ENCODE results near the gene BUD13. TPM values are rescaled to one million over a fixed set of nuclear protein-coding genes. Genes with fewer than 3 reads are reported as not detected.

BUD13 gene
- total and polyA plus RNA-seq, 2 experiments from 2014 or later: 17.0 to 24.8 TPM

DNA sequence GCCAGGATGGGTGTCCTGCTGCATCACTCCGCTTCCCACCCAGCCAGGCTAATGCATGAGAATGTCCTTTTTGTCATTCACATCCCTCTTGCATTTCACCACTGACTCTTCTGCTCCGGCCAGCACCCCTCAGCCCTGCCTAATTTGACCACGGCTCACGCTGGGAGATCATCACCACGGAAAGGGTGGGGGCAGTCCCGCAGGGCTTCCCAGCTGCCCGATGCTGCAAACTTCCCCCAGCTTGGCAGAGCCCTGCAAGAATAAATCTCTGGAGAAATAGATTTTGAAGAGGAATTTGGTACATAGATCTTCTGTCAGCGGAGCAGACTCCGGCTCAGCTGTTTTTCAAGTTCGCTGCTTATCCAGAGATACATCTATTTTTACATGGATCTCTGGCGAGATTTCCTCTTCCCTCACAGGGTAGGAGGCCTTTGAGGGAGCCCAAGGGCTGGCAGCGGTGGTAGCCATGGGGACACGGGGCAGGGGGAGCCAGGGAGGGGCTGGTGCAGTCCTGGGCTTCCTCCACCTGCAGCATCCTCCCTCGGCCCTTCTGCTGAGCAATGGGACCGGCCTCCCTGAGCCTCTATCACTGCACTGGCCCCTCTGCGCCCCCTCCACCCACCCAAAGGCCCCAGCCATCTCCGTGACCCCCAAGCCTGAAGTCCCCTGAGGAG lies 62.6 kb downstream of the BUD13 start:
- H3F3A ChIP-seq (replicated peaks; ENCODE audit: low read depth): 0 out of 2 replicates have a peak, but pooled peaks cover 3% of the 10 kb centered on the region
- 0 out of 2 replicates have a peak, but pooled peaks cover 3% of the 10 kb centered on the region for H3K9me2 ChIP-seq (ENCODE audit: insufficient read depth)
- Mint-ChIP-seq H3K36me3 (ENCODE audit: low read depth) (no peaks in the 10 kb centered on the region; the same call in 2 of the 3 replicates), H3K27me3 (ENCODE audit: insufficient read depth, low read depth, poor library complexity) (peaks cover 13% of the 10 kb centered on the region), H3K27ac (no peak overlapping the region), H3K9me3 (no peaks in the 10 kb centered on the region), H3K4me1 (peaks cover 35% of the 10 kb centered on the region), H3K4me3 (peak overlapping the region; percentile 37)
- H2AFZ ChIP-seq: no peak overlapping the region
- H3K79me2 ChIP-seq (replicated peaks; ENCODE audit: insufficient read depth): no peaks in the 10 kb centered on the region
- H3K27ac ChIP-seq (ENCODE audit: low read depth): no peak overlapping the region
- no peaks in the 10 kb centered on the region for H4K20me1 ChIP-seq (replicated peaks; ENCODE audit: insufficient read depth)
- DNase-seq (ENCODE audit: low spot score): peak; percentile 66
- peaks cover 39% of the 10 kb centered on the region for H3K27me3 ChIP-seq (ENCODE audit: insufficient read depth)
- peak overlapping the region; percentile 78 for H3K4me2 ChIP-seq
- peak overlapping the region; percentile 46 for H3K4me3 ChIP-seq
- peaks cover 29% of the 10 kb centered on the region for H3K4me1 ChIP-seq (ENCODE audit: insufficient read depth)
- TF ChIP-seq, protein P1, sequence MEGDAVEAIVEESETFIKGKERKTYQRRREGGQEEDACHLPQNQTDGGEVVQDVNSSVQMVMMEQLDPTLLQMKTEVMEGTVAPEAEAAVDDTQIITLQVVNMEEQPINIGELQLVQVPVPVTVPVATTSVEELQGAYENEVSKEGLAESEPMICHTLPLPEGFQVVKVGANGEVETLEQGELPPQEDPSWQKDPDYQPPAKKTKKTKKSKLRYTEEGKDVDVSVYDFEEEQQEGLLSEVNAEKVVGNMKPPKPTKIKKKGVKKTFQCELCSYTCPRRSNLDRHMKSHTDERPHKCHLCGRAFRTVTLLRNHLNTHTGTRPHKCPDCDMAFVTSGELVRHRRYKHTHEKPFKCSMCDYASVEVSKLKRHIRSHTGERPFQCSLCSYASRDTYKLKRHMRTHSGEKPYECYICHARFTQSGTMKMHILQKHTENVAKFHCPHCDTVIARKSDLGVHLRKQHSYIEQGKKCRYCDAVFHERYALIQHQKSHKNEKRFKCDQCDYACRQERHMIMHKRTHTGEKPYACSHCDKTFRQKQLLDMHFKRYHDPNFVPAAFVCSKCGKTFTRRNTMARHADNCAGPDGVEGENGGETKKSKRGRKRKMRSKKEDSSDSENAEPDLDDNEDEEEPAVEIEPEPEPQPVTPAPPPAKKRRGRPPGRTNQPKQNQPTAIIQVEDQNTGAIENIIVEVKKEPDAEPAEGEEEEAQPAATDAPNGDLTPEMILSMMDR (conservative IDR thresholded peaks at IDR 0.05; ENCODE audit: low read depth in 2 of 2): no peak
- TF ChIP-seq POLR2AphosphoS5 (IDR thresholded peaks at IDR 0.05; ENCODE audit: low read depth) (no peak), CREB1 (CRISPR knock-in tag; IDR thresholded peaks at IDR 0.05; ENCODE audit: low read depth) (peak; percentile 33; the same call in 1 of the 2 replicates), NANOG (IDR thresholded peaks at IDR 0.05; ENCODE audit: borderline replicate concordance) (no peak; the same call in 1 of the 2 replicates)
- H3K36me3 ChIP-seq (ENCODE audit: insufficient read depth): no peaks in the 10 kb centered on the region
- peak; percentile 73 for ATAC-seq

DNA sequence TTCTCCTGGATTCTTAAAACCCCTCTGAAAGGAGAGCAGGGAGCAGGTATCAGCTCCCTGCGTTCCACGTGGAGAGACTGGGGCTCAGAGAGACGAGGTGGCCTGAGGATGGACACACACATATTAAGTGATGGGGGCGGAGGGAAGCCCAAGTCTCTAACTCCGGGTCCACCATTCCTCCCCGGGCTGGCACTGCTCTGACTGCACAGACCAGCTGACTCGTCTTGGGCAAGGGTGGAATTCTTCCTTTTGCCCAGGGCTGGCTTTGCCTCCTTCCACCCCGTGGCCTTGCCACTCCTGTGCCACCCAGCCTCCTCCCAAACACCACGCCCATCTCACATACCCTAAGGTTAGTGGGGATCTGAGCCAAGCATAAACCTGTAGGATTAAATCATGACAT lies 65.0 kb downstream of the BUD13 start:
- TF ChIP-seq EZH2 (IDR thresholded peaks at IDR 0.05; ENCODE audit: low read depth, unreplicated experiment) (no peak), EZH2phosphoT487 (IDR thresholded peaks at IDR 0.05; ENCODE audit: unreplicated experiment) (no peak), POLR2AphosphoS5 (IDR thresholded peaks at IDR 0.05; ENCODE audit: low read depth) (no peak), JUNB (IDR thresholded peaks at IDR 0.05; ENCODE audit: unreplicated experiment) (no peak), NANOG (IDR thresholded peaks at IDR 0.05; ENCODE audit: borderline replicate concordance) (no peak)
- TF ChIP-seq, protein P2, sequence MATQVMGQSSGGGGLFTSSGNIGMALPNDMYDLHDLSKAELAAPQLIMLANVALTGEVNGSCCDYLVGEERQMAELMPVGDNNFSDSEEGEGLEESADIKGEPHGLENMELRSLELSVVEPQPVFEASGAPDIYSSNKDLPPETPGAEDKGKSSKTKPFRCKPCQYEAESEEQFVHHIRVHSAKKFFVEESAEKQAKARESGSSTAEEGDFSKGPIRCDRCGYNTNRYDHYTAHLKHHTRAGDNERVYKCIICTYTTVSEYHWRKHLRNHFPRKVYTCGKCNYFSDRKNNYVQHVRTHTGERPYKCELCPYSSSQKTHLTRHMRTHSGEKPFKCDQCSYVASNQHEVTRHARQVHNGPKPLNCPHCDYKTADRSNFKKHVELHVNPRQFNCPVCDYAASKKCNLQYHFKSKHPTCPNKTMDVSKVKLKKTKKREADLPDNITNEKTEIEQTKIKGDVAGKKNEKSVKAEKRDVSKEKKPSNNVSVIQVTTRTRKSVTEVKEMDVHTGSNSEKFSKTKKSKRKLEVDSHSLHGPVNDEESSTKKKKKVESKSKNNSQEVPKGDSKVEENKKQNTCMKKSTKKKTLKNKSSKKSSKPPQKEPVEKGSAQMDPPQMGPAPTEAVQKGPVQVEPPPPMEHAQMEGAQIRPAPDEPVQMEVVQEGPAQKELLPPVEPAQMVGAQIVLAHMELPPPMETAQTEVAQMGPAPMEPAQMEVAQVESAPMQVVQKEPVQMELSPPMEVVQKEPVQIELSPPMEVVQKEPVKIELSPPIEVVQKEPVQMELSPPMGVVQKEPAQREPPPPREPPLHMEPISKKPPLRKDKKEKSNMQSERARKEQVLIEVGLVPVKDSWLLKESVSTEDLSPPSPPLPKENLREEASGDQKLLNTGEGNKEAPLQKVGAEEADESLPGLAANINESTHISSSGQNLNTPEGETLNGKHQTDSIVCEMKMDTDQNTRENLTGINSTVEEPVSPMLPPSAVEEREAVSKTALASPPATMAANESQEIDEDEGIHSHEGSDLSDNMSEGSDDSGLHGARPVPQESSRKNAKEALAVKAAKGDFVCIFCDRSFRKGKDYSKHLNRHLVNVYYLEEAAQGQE (IDR thresholded peaks at IDR 0.05; ENCODE audit: unreplicated experiment): no peak
- TF ChIP-seq, protein P3, sequence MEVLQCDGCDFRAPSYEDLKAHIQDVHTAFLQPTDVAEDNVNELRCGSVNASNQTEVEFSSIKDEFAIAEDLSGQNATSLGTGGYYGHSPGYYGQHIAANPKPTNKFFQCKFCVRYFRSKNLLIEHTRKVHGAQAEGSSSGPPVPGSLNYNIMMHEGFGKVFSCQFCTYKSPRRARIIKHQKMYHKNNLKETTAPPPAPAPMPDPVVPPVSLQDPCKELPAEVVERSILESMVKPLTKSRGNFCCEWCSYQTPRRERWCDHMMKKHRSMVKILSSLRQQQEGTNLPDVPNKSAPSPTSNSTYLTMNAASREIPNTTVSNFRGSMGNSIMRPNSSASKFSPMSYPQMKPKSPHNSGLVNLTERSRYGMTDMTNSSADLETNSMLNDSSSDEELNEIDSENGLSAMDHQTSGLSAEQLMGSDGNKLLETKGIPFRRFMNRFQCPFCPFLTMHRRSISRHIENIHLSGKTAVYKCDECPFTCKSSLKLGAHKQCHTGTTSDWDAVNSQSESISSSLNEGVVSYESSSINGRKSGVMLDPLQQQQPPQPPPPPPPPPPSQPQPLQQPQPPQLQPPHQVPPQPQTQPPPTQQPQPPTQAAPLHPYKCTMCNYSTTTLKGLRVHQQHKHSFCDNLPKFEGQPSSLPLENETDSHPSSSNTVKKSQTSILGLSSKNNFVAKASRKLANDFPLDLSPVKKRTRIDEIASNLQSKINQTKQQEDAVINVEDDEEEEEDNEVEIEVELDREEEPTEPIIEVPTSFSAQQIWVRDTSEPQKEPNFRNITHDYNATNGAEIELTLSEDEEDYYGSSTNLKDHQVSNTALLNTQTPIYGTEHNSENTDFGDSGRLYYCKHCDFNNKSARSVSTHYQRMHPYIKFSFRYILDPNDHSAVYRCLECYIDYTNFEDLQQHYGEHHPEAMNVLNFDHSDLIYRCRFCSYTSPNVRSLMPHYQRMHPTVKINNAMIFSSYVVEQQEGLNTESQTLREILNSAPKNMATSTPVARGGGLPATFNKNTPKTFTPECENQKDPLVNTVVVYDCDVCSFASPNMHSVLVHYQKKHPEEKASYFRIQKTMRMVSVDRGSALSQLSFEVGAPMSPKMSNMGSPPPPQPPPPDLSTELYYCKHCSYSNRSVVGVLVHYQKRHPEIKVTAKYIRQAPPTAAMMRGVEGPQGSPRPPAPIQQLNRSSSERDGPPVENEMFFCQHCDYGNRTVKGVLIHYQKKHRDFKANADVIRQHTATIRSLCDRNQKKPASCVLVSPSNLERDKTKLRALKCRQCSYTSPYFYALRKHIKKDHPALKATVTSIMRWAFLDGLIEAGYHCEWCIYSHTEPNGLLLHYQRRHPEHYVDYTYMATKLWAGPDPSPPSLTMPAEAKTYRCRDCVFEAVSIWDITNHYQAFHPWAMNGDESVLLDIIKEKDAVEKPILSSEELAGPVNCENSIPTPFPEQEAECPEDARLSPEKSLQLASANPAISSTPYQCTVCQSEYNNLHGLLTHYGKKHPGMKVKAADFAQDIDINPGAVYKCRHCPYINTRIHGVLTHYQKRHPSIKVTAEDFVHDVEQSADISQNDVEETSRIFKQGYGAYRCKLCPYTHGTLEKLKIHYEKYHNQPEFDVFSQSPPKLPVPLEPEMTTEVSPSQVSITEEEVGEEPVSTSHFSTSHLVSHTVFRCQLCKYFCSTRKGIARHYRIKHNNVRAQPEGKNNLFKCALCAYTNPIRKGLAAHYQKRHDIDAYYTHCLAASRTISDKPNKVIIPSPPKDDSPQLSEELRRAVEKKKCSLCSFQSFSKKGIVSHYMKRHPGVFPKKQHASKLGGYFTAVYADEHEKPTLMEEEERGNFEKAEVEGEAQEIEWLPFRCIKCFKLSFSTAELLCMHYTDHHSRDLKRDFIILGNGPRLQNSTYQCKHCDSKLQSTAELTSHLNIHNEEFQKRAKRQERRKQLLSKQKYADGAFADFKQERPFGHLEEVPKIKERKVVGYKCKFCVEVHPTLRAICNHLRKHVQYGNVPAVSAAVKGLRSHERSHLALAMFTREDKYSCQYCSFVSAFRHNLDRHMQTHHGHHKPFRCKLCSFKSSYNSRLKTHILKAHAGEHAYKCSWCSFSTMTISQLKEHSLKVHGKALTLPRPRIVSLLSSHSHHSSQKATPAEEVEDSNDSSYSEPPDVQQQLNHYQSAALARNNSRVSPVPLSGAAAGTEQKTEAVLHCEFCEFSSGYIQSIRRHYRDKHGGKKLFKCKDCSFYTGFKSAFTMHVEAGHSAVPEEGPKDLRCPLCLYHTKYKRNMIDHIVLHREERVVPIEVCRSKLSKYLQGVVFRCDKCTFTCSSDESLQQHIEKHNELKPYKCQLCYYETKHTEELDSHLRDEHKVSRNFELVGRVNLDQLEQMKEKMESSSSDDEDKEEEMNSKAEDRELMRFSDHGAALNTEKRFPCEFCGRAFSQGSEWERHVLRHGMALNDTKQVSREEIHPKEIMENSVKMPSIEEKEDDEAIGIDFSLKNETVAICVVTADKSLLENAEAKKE (CRISPR knock-in tag; IDR thresholded peaks at IDR 0.05): no peak
- Histone ChIP-seq H3K4me3 (peak overlapping the region; percentile 46; the same call in 1 of the 2 replicates), H2AFZ (peak overlapping the region; percentile 93; the same call in 1 of the 2 replicates), H3K36me3 (ENCODE audit: insufficient read depth) (no peaks in the 10 kb centered on the region), H3K79me2 (replicated peaks; ENCODE audit: insufficient read depth) (no peaks in the 10 kb centered on the region), H3K4me2 (peak overlapping the region; percentile 72), H3K9me2 (ENCODE audit: insufficient read depth) (0 out of 2 replicates have a peak, but pooled peaks cover 3% of the 10 kb centered on the region), H3K27ac (ENCODE audit: low read depth) (no peak overlapping the region), H3K4me1 (ENCODE audit: insufficient read depth) (peaks cover 30% of the 10 kb centered on the region), H3F3A (replicated peaks; ENCODE audit: low read depth) (0 out of 2 replicates have a peak, but pooled peaks cover 3% of the 10 kb centered on the region), H3K27me3 (ENCODE audit: insufficient read depth) (peaks cover 39% of the 10 kb centered on the region), H4K20me1 (replicated peaks; ENCODE audit: insufficient read depth) (no peaks in the 10 kb centered on the region)
- ATAC-seq: no peak
- Mint-ChIP-seq H3K4me3 (no peak overlapping the region), H3K27me3 (ENCODE audit: insufficient read depth, low read depth, poor library complexity) (peaks cover 13% of the 10 kb centered on the region), H3K9me3 (no peaks in the 10 kb centered on the region), H3K27ac (no peak overlapping the region), H3K36me3 (ENCODE audit: low read depth) (no peaks in the 10 kb centered on the region; the same call in 2 of the 3 replicates), H3K4me1 (peaks cover 36% of the 10 kb centered on the region)
- no peak for DNase-seq (ENCODE audit: low spot score)
